Kidney epithelial cell (primary cell): ENCODE data around the gene KLHL13. TPM values are rescaled to one million over a fixed set of nuclear protein-coding genes. Genes with fewer than 3 reads are reported as not detected.
"Not testable (repeated sequence)": the region's sequence is repeated elsewhere in the genome, so short reads cannot be mapped to it uniquely, and the experiment has no call there.

Source experiments
- DNase-seq: peaks from one replicate; pipeline ENCODE4 v3.0.0-alpha.2; 2010; ENCODE audit warnings: low read depth
- H3K27me3 ChIP-seq: 2 replicates; pipeline ENCODE4 v1.6.0; 2011; ENCODE audit warnings: low read length; ENCODE audit not compliant: control insufficient read depth, insufficient read depth
- H3K36me3 ChIP-seq: 2 replicates; pipeline ENCODE4 v1.5.1; 2011; ENCODE audit warnings: low read length; ENCODE audit not compliant: control insufficient read depth, insufficient read depth
- H3K4me3 ChIP-seq: 2 replicates; pipeline ENCODE4 v1.5.1; 2011; ENCODE audit warnings: low read depth, mild to moderate bottlenecking, control low read depth, low read length
- total RNA-seq: library from RNA; depleted of rRNA; stranded (reverse); fragments of >200 nt; gene quantifications from 2 replicates; pipeline ENCODE4 v1.2.3, GENCODE V29; 2015
- TF ChIP-seq, protein P1 (sequence below): IDR thresholded peaks from 2 replicates; pipeline ENCODE4 v1.5.1; 2011; ENCODE audit warnings: mild to moderate bottlenecking, moderate library complexity, low read length, control low read depth, inconsistent platforms; ENCODE audit not compliant: insufficient read depth, poor library complexity, severe bottlenecking

Gene KLHL13
- total RNA-seq, 1 donor from 2014 or later: 12.7 TPM

DNA sequence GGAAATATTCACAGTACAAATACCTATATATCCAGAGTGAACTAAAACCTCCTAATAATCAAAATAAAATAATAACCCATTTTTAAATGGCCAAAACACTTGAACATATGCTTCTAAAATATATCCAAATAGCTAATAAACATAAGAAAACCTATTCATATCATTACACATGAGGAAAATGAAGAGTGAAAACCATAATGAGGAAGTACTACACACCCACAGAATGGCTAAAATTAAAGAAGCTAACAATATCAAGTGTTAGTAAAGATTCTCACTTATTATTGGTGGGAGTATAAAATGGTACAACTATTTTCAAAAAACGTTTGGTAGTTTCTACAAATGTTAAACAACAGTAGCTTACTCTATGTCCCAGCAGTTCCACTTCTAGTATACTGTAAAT, 92.1 kb downstream of the KLHL13 start:
- TF ChIP-seq, protein P1, sequence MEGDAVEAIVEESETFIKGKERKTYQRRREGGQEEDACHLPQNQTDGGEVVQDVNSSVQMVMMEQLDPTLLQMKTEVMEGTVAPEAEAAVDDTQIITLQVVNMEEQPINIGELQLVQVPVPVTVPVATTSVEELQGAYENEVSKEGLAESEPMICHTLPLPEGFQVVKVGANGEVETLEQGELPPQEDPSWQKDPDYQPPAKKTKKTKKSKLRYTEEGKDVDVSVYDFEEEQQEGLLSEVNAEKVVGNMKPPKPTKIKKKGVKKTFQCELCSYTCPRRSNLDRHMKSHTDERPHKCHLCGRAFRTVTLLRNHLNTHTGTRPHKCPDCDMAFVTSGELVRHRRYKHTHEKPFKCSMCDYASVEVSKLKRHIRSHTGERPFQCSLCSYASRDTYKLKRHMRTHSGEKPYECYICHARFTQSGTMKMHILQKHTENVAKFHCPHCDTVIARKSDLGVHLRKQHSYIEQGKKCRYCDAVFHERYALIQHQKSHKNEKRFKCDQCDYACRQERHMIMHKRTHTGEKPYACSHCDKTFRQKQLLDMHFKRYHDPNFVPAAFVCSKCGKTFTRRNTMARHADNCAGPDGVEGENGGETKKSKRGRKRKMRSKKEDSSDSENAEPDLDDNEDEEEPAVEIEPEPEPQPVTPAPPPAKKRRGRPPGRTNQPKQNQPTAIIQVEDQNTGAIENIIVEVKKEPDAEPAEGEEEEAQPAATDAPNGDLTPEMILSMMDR: no peak
- no peak overlapping the region for H3K4me3 ChIP-seq
- H3K27me3 ChIP-seq: no peaks in the 10 kb centered on the region
- no peak for DNase-seq
- no peaks in the 10 kb centered on the region for H3K36me3 ChIP-seq

DNA sequence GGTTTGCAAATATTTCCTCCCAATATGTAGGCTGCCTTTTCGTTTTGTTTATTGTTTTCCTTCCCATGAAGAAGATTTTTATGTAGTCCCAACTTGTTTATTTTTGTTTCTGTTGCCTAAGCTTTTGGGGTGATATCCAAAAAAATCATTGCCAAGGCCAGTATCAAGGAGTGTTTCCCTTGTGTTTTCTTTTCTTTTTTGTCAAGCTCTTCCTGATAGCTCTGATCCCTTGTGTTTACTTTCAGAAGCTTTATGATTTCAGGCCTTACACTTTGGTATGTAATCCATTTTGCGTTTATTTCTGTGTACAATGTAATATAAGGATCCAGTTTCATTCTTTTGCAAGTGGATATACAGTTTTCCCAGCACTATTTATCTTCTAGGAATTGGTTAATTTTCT, 93.9 kb downstream of the KLHL13 start:
- DNase-seq: no peak
- TF ChIP-seq, protein P1: no peak
- Histone ChIP-seq H3K27me3 (no peaks in the 10 kb centered on the region), H3K36me3 (no peaks in the 10 kb centered on the region), H3K4me3 (no peak overlapping the region)

DNA sequence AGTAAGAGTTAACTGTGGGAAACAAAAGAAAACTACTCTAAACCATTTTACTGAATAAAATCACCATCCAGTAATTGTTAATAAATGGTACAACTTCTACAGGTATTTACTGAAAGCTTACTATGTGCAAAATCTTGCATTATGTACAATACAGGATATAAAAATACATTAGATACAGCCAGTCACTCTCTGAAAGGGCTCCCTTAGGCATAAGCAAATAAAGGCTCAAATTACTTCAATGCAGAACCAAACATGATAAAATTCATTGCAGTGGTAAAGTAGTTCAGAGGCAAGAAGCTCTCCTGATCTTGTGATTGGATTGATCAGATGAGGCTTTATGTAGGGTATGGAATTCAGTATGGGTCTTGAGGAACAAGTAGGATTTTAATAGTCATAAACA, 100.2 kb downstream of the KLHL13 start:
- Histone ChIP-seq H3K4me3 (no peak overlapping the region), H3K27me3 (no peaks in the 10 kb centered on the region), H3K36me3 (no peaks in the 10 kb centered on the region)
- TF ChIP-seq, protein P1: no peak
- DNase-seq: no peak

DNA sequence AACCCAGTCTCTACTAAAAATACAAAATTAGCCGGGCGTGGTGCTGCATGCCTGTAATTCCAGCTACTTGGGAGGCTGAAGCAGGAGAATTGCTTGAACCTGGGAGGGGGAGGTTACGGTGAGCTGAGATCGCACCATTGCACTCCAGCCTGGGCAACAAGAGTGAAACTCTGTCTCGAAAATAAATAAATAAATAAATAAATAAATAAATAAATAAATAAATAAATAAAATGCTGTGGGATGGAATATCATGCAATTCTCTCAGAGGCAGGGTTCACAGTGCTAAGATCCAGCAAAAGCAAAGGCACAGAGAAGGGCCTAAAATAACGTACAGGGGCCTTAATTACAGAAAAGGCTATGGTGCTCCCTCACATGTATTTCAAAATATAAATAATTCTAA, 114.2 kb downstream of the KLHL13 start:
- H3K4me3 ChIP-seq, H3K27me3 ChIP-seq, H3K36me3 ChIP-seq, DNase-seq: not testable (repeated sequence)

DNA sequence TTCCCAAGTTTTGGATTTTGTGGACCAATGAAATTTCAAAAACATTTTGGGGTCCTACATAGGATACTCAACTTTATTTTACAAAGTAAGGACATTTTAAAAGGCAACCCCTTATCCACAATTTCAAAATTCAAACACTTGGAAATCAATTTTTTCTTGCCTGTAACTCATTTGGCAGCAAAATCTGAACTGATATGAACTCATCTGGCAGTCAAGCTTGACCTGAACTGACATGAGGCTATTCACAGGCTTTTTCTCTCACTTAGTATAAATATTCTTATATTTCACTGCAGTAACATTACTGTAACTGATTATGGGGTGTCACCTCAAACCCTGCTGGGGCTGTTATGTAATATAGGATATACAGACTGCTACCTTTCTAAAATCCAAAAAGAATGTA, 116.1 kb downstream of the KLHL13 start:
- Histone ChIP-seq H3K27me3 (no peaks in the 10 kb centered on the region), H3K36me3 (no peaks in the 10 kb centered on the region), H3K4me3 (no peak overlapping the region)
- no peak for DNase-seq
- TF ChIP-seq, protein P1: no peak

DNA sequence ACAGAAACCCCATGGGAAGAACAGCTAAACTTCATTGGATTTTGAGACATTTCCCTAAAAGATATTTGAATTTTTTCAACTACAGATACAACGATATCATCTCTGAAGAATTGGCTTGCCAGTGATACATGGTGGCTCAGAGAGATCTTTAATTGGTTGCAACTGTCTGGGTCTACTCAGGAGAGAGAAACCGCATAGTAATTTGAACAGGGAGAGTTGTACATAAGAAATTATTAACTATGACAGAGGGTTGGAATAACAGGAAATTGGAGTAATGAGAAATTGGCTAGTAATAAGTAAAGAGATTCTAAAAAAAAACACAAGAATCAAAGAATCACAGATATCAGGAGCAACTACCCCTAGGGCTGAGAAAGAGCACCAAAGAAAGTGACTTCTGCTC, 118.4 kb downstream of the KLHL13 start:
- TF ChIP-seq, protein P1: no peak
- Histone ChIP-seq H3K4me3 (no peak overlapping the region), H3K27me3 (no peaks in the 10 kb centered on the region), H3K36me3 (no peaks in the 10 kb centered on the region)
- no peak for DNase-seq
